ENCODE results near the gene GEMIN7.

GRCh38 chr19:45063851-45064801, 14.9 kb upstream of the GEMIN7 start:
- TF ChIP-seq POLR2AphosphoS5 (IDR thresholded peaks at IDR 0.05) (no peak), CTCF (IDR thresholded peaks at IDR 0.05) (no peak), POLR2A (IDR thresholded peaks at IDR 0.05) (no peak)

Measured in suprapubic skin (tissue), 4 donors.